ENCODE measurements around the gene NASP. TPM values are rescaled to one million over a fixed set of nuclear protein-coding genes. Genes with fewer than 3 reads are reported as not detected.

NASP gene
- total RNA-seq, result 29.5 TPM
- long read RNA-seq, transcript NASP-201 (15 exons, 3,207 nt), result major isoform, 11 of 20 reads
- long read RNA-seq, partial matches to known transcripts, result 3 of 20 reads
- long read RNA-seq, other reads (novel, unspliced or antisense), result 5 of 20 reads

DNA sequence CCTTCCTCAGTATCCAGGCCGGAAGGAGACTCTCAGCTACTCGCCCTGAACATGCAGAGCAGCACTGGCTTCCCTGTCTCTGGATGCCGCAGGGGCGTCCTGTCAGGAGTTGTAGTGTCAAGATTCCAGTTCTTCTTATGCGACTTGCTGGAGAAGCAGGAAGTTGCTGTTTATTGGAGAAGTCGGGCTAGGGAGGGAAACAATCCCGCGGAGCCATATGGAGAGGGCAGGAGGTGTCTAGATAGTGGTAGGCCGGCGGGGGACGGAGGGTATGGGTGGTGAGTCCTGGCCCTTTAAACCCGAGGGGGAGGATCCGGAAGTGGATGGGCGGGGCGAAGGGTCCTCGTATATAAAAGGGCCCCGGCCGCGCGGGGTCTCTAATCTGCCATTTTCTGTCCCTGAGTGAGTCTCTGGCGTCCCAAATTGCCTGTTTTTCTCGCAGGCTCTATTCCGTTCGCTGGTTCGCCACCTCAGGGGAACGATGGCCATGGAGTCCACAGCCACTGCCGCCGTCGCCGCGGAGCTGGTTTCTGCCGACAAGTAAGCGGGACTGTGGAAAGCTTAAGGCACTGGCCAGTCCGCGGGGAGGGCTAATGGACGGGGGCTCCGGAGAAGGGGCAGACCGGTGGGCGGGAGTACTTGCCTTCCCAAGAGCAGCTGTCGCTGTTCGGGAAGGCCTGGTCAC is at the start of gene NASP:
NASP (plus strand) TSS at position 376 of the 685 bp plus-strand sequence; CDS start at position 482, 106 bp downstream.
- intact Hi-C loops (cut with micrococcal nuclease), result no loop called here
- ATAC-seq, result peak; percentile 91

DNA sequence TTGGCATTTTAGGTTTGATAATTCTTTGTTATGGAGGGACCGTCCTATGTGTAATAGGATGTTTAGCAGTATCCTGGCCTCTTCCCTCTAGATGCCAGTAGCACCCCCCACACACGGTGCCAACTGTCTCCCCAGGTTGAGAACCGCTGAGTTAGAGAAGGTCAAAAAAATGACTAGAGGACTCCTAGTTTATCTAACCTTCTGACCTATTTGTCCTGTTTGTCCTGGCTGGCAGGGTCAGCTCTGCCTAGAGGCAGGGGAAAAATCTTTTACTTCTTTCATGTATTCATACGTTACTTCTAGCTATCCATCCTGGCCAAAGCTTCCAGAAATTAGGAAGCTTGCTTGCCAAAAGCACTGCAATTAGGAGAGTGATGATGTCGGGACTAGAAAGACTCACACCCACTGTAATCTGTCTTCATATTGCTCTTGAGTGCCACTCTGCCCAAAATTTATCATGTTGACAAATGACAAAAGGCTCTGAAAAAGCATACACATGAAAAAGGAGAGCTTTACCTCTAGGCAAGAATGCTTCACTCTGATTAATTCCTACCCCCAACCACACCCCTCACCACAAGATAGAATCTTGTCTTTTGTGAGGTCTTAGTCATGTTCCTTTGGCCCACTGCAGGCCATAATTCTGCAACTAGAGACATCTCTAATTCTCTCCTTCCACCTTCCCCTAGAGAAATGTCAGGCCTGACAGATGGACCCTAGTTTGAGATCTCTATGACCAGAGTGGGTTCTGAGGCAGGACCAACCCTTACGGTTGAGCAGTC is 47.7 kb upstream of the NASP start:
- intact Hi-C loops (cut with micrococcal nuclease), result no loop called here
- DNase-seq (no peak), ATAC-seq (no peak)

More for the DNA sequence above, at the start of gene NASP:
- DNase-seq, result peak; percentile 93

DNA sequence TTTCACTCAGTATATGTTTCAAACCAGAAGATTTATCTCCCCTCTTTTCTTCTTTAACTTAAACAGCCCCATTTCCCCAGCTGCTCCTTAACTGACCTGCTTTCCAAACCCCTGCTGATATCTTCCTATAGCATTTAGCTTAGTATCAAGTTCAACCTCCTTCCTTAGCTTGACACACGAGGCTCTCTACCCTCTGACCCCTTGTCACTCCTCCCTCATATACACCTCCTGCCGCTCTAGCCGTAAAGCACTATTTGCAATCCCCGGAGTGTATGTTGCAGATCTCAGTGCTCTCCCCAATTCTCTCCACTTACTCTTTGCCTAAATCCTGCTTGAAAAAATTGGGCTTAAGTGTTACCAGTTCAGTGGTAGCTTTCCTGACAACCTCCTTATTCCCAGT is 47.0 kb upstream of the NASP start:
- ATAC-seq (no peak), DNase-seq (no peak)
- intact Hi-C loops (cut with micrococcal nuclease), result no loop called here

DNA sequence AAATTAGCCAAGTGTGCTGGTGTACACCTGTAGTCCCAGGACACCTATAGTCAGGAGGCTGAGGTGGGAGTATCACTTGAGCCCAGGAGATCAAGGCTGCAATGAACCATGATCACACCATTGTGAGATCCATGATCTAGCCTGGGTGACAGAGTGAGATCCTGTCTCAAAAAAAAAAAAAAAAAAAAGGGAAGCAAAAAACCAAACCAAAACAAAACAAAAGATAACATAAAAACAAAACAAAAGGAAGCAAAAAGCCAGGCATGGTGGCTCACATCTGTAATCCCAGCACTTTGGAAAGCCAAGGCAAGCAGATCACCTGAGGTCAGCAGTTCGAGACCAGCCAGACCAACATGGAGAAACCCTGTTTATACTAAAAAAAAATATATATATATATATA is 42.6 kb upstream of the NASP start:
- DNase-seq (no peak), ATAC-seq (no peak)
- intact Hi-C loops (cut with micrococcal nuclease), result no loop called here

DNA sequence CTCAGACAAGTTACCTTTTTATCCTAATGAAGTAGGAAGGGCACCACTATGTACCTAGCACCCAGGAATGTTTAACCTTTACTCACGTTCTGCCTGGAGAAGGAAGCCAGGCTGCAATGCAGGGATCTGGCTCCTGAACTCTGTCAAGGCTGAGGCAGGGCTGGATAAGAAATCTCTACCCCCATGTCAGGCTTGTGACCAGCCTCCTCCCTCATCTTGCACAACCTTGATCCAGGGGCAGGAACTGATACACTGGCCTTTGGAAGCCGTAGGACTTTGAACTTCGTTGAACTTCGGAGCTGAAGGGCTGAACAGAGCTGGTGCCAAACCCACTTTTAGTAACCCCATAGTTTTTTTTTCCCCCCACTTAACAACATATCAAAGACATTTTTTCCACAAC is 41.2 kb upstream of the NASP start:
- intact Hi-C loops (cut with micrococcal nuclease), result no loop called here
- DNase-seq, result no peak
- ATAC-seq, result peak; percentile 55

GRCh38 chr1:45543581-45544417 is 40.0 kb upstream of the NASP start:
- ATAC-seq, result peak; percentile 84
- intact Hi-C loops (cut with micrococcal nuclease), result no loop called here
- peak; percentile 56 for DNase-seq

GRCh38 chr1:45544530-45544929 is 39.3 kb upstream of the NASP start:
- DNase-seq, result no peak
- no peak for ATAC-seq
- intact Hi-C loops (cut with micrococcal nuclease), result no loop called here

DNA sequence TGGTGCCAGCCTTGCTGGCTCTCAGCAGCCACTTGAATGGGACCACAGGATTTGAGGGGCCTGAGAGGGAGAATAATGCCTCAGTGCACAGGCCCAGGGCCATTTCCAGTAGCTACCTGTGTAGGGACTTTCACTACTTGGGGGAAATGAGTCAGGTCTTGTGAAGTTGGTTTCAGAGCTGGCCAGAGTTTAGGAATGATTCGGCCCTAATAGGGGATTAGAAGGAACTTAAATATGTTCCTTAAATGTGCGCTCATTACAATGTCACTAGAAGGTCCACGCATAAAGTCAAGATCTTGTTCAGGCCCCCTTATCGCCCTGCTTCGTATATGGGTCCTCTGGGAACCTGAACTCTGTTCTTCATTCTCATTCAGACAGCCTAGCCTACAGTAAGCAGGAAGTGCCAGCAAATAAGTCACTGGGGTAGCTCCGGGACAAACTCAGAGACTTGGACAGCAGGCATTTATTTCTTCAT is 38.8 kb upstream of the NASP start:
- no peak for ATAC-seq
- intact Hi-C loops (cut with micrococcal nuclease), result no loop called here
- DNase-seq, result no peak

- ATAC-seq, result no peak
- intact Hi-C loops (cut with micrococcal nuclease), result no loop called here
- no peak for DNase-seq
Observed at GRCh38 chr1:45545553-45546310, 38.1 kb upstream of the NASP start.

DNA sequence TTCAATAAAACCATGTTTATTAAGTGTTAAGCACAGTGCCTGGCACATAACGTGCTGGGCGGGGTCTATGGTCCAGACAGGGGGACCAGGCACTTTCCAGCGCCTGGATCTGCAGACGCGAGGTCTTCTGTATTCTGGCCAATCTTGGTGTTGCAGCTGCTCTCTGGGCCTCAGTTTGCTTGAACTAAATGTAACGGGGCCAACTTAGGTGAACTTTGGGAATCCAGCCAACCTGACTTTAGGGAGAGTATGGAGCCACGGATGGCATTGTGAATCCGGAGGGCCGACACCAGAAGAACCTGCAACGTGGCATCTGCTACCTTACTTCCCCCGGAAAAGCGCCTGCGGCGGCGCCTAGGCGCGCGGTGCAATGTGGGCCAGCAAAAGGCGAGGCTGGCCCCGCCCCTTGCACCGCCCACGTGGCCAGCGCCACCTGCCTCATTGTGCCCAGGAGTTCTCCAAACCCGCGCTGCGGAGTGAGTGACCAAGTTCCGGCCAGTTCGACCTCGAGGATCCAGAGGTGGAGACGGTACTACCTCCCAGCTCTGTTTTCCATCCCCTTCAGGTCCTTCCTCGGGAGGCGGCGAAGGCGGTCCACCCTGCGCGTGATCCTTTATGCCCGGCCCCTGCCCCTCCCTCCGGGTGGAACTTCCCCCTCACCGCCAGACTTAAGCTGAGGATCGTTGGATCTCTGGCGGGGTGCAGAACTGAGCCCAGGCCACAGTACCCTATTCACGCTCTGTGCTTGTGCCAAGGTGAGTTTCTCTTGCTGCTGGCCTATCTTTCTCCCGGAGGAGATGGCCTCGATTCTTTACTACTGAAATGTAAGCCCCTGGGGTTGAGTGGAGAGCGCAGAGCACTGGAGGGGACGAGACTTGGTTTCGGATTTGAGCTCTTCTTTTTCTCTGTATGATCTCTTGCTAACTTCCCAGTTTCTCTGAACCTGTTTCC is 33.2 kb upstream of the NASP start, which contains the start of gene AKR1A1:
AKR1A1 (plus strand) TSS at position 426 of the 951 bp plus-strand sequence. CDS start 10,969 bp downstream, outside the sequence.
- peak; percentile 98 for ATAC-seq
- intact Hi-C loops (cut with micrococcal nuclease), result loop anchor here (10.0 kb wide), 1 partner anchor 46 kb away; the partner anchor contains the start of genes CCDC163 and MMACHC

GRCh38 chr1:45551684-45552083 is 32.2 kb upstream of the NASP start:
- ATAC-seq (no peak), DNase-seq (no peak)
- intact Hi-C loops (cut with micrococcal nuclease), result loop anchor here (10.0 kb wide), 1 partner anchor 47 kb away; the partner anchor contains the start of genes CCDC163 and MMACHC

More for the DNA sequence above, 33.2 kb upstream of the NASP start, which contains the start of gene AKR1A1:
- DNase-seq, result peak; percentile 94

DNA sequence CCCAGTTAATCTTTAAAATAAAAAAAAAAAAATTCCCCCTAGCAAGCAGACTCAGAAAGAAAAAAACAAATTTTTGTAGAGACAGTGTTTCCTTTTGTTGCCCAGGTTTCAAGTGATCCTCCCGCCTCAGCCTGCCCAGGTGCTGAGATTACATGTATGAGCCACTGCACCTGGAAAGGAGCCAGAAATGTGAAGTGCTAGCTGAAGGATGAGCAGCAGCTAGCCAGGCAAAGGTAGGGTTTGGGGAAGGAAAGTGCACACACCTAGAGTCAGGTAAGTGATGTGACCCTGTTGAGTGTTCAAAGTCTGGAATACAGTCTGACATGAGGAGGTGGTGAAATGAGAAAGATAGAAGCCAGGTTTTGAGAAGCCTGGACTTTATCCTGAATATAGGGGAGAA is 31.5 kb upstream of the NASP start:
- DNase-seq, result no peak
- ATAC-seq, result no peak
- intact Hi-C loops (cut with micrococcal nuclease), result loop anchor here (10.0 kb wide), 1 partner anchor 48 kb away; the partner anchor contains the start of genes CCDC163 and MMACHC

GRCh38 chr1:45554198-45554597 is 29.6 kb upstream of the NASP start:
- ATAC-seq (no peak), DNase-seq (no peak)
- intact Hi-C loops (cut with micrococcal nuclease), result loop anchor here (10.0 kb wide), 1 partner anchor 49 kb away; the partner anchor contains the start of genes CCDC163 and MMACHC

- ATAC-seq, result peak; percentile 24
- intact Hi-C loops (cut with micrococcal nuclease), result loop anchor here (10.0 kb wide), 1 partner anchor 53 kb away; the partner anchor contains the start of genes CCDC163 and MMACHC
Observed at GRCh38 chr1:45557422-45557944, 26.4 kb upstream of the NASP start.

GRCh38 chr1:45563843-45564242 is 20.0 kb upstream of the NASP start:
- intact Hi-C loops (cut with micrococcal nuclease), result no loop called here
- DNase-seq (no peak), ATAC-seq (no peak)

More at GRCh38 chr1:45557422-45557944, 26.4 kb upstream of the NASP start:
- DNase-seq, result no peak

GRCh38 chr1:45566722-45567121 is 17.1 kb upstream of the NASP start:
- intact Hi-C loops (cut with micrococcal nuclease), result no loop called here

GRCh38 chr1:45567911-45568310 is 15.9 kb upstream of the NASP start:
- no peak for DNase-seq
- no peak for ATAC-seq
- intact Hi-C loops (cut with micrococcal nuclease), result no loop called here

More at GRCh38 chr1:45566722-45567121, 17.1 kb upstream of the NASP start:
- ATAC-seq (peak; percentile 84), DNase-seq (peak; percentile 73)
